HG02642 (cell line): ENCODE data around the gene TPT1.
"Not testable (repeated sequence)": the region's sequence is repeated elsewhere in the genome, so short reads cannot be mapped to it uniquely, and the experiment has no call there.

Experiments
- ATAC-seq: cut with Tn5 transposase; IDR thresholded peaks from one replicate; pipeline ENCODE4 v1.9.1; 2021; ENCODE audit warnings: mild to moderate bottlenecking; ENCODE audit not compliant: unreplicated experiment, poor library complexity

Gene TPT1

DNA sequence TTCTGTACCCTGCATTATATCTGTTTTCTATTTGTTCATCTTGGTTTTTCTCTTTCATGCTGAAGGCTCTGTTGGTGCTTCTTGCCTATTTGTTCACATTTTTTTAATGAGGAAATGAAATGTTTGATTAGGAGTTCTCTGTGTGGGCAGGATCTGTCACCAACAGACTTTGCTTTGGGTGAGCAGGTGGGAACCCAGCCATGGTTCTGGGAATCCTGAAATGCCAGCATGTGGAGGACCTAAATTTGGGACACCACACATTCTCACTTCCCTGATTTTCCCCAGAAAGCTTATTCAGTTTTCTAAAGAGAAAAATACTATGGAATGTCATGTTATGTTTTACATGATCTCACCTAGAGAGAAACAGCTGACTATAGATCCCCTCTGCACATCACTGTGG lies 34.0 kb downstream of the TPT1 start:
- ATAC-seq = no peak

DNA sequence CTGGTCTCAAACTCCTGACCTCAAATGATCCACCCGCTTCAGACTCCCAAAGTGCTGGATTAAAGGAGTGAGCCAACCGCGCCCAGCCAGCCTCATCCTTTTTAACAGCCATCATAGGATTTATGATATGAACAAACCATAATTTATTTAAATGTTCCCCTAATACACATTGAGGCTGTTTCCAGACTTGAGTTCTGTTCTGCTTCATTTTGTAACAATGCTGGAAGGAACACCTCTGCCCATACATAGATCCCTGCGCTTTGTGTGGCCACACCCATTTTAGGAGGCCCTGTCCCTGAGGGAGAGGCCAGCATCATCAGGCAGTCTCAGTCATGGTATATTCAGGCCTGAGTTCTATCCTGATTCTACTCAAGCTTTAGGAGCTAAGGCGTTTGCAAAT lies 35.9 kb downstream of the TPT1 start:
- no peak for ATAC-seq

DNA sequence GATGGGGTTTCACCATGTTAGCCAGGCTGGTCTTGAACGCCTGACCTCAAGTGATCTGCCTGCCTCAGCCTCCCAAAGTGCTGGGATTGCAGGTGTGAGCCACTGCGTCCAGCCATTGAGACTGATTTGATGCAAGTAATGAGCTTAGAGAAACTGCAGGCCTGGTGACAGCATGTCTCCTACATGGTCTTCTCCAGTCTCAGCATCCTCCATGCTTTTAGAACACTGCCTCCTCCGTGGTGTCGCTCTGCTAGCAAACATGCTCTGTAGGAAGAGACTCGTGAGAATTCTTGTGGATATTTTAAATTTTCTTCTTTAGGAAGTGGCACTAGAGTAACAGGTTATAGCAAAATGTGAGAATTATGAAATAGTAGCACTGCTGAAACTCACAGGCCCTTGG lies 37.1 kb downstream of the TPT1 start:
- no peak for ATAC-seq

DNA sequence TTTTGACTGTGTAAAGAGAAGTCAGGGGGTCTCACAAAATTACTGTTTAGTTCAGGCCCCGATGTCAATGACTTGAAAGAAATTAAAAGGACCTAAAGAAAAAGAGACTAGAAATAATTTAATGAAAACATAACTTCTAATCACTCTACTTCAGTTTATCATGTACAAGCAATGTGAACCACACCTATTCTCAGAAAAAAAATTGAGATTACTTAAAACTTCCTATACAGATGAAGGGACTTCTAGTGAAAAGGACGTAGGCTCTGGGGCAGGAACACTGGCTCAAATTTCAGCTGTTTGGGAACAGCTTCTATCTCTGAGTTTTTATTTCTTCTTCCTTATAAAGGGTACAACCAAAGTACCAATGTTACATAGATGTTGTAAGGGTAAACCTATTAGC lies 38.0 kb downstream of the TPT1 start:
- ATAC-seq = no peak

DNA sequence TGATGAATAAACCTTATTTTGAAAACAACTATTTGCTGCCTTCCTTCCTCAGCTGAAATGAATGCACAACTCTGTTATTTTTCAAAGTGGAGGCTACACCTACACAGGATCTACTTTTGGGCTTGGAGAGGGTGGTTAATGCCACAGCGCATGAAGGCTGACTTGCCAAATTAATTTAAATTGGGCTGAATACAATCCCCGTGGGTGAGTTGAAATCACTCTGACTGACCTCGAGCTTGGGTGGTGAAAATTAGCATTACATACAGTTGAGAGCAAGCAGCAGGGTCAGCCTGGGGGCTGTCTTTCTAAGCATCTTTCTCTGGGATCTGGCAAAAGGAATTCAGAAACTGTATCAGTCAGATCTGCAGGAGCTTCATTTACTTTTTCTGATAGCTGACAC lies 38.5 kb downstream of the TPT1 start:
- ATAC-seq = no peak

DNA sequence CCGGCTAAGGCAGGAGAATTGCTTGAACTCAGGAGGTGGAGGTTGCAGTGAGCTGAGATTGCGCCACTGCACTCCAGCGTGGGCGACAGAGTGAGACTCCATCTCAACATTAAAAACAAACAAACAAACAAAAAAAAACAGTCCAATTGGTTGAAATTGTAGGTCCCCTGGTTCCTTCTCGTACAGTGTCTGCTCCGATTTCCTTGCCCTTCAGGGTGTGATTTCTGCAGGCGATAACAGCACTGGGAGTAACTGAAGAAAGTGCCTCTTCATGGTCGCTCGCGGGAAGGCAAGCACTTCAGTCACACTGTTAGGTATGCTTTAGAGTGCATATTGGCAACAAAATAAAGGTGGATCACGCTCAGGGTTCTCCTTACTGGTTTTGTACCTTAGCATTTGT lies 39.7 kb downstream of the TPT1 start:
- ATAC-seq = no peak

DNA sequence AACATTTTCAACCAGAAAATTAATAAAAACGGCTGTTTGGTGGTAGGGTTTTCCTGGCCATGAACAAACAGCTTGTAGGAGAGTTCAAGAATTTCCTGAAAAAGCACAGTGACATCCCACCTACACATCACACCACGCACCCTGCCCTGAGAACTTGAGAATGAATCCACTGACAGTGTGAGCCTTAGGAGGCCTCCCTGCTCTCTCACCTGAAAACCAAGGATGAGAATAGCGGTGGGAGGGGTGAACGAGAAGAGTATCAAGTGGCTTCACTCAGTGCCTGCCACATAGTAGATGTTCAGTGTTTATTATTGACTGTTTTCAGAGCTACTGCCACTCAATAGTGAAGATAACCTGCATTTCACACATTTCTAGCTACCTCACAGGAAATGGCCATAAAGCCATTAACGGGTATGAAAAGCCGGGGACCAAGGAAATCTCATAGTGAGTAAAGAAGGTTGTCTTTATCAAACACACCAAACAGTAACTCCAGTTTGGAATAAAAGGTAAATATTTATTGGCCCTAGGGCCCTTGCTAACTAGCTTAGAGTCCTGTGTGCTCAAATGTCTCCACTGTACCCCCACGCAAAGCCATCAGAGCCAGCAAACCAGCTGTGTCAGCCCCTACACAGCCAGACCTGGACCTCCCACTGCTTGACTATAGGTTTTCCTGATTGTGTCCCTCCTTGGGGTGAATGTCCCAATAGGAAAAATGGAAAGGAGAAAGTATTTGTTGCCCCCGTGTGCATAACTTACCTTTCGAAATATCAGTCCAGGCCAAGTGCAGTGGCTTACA lies 40.6 kb downstream of the TPT1 start:
- no peak for ATAC-seq

DNA sequence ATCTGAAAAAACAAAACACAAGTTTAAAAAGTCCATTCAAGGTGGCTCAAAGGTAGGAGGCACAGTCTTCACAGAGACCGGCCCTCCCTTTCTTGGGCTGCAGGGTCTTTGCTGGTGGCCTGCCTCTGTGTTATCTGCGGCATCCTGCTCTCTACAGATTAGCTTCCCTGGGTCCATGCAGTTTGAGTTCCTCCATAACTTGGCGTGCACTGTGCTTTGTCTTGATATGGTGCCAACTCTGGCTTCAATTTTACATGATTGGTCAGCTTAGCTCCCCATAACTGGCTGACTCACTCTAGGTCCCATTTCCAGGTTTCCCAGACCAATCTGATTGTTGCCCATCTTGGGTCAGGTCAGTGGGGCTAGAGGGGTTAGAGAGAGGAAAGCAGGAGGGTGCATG lies 41.8 kb downstream of the TPT1 start:
- ATAC-seq = no peak

DNA sequence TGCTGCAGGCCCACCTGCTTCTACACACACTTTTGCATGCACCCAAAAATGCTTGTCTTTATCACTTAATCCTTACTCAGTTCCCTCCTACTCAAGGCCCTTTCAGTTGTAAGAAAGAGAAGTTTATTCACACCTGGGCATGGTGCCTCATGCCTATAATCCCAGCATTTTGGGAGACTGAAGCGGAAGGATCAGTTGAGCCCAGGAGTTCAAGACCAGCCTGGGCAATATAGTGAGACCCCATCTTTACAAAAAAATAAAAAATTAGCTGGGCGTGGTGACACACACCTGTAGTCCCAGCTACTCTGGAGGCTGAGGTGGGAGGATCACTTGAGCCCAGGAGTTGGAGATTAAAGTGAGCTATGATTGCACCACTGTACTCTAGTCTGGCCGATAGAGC lies 42.4 kb downstream of the TPT1 start:
- ATAC-seq = not testable (repeated sequence)

DNA sequence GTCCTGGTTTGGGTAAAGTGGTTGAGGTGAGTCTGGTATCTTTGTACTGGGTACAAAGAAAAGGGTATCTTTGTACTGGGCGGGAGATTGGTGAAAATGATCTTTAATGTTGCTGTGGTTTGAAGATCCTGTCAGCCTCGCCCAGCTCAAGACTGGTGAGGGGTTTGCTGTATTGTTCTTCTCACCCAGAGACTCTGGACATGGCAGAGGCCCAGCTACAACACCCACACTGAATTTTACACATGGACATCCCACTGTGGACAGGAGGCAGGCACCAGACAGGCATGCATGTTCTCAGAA lies 42.8 kb downstream of the TPT1 start:
- ATAC-seq = no peak

DNA sequence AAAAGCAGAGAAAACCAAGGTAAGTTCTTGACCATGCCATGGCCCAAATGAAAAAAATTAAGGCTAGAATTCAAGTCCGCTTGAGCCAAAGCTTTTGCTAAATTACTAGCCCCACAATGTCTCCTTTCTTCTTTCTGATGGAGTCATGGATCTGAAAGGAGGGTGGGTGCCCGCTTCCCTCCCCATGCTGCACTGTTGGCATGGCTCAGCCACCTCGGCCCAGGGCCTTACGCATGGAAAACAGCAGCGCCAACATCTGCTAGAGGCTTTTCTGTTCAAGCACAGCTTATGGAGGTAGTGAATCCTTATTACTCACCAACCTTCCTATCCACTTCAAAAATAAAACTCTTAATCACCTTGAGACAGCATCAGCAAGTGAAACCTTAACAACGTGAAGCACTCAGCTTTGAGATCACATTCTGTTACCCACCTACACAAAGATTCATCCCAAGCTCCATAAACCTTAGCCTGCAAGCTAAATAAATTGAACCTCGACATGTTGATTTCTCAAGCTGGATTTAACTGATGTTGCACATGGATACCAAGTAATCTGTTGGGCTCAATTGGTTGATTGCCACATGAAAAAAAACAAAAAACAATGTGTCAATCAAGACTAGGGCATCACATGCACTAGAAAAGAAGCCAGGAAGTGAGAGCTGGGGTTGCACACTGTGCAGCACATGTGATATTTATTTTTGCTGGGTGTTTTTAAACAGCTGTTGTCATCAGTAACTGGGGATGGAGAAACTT lies 43.4 kb downstream of the TPT1 start:
- no peak for ATAC-seq

DNA sequence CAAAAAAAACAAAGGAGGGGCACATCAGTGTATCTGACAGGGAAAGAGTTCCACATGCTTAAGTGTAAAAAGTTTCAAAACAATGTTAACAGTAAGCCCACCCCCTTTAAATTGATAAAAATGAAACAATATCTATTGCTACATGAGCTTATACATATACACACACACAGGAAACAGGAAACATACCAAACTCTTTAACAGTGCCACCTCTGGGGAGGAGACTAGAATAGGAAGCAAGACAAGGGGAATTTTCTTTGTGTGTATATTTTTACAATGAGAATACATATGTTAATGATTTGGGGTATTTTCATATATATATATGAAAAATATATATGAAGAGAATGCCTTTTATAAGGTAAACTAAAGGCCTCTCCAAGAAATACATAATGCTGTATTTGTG lies 44.7 kb downstream of the TPT1 start:
- ATAC-seq = no peak

DNA sequence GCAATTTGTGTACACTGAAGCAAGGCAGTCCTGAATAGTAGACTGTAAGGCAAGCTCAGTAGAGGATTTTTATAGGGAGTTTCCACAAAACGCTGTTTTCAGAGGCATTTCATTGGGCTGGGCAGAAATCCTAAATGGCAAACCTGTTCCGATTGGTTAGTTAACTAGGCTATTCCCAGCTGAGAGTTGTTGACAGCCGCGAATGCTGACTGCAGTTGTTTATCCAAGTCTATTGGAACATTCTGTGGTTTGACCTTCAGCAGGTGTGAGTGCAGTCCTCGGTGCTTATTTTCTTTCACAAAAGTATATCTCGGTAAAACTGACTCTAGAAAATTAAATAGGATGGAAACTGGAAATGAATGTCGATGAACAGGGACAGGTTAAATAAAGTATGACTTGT lies 45.4 kb downstream of the TPT1 start:
- ATAC-seq = no peak

DNA sequence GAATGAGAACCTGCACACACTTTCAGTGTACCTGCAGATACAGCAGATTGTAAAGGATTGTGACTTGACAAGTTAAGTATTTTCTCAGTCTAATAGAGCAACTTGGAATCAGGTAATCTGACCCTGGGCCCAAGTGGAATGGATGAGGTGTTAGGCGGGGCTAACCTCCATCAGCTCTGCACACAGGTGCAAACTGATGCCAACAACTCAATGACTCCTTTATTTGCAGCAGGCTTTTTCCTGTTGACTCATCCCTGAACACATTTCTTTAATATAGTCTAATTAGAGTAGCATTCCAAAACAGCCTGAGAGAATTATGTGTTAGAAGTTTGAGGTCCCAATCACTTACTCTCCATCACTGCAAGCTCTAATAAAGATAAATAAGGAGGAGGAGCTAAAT lies 48.8 kb downstream of the TPT1 start:
- ATAC-seq = no peak

DNA sequence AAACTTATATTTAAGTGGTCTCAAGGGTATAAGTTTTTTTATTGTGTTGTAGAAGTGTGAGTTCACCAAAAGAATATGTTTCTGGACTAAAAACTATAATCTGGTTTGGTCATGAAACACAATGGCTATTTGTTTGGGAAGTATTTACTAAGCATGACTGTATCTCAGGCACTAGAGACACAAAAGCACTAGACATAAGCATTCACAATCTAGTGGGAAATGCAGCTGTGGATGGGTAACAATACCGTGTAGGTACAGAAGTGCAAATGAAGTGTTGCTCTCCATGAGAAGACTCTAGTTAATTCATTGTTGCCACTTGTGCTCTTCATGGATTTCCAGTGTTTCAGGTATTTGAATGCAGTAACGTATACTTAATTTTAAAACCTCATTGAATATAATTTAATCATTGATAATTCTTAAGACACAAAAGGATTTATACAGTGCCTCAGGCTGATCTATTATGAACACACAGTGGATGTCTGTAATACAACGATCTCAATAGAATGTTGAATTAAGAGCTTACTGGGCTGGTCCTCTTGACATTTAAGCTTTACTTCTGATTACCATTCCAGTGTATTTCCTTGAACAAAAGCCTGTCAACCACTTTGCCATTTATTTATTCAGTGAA lies 50.9 kb downstream of the TPT1 start:
- no peak for ATAC-seq
